Myocyte (in vitro differentiated cells): Measurements from ENCODE around the gene PHF14. TPM values are rescaled to one million over a fixed set of nuclear protein-coding genes. Genes with fewer than 3 reads are reported as not detected.

Experiments used
- DNase-seq: peaks from one replicate; pipeline ENCODE4 v3.0.0-alpha.2; 2012; ENCODE audit warnings: low read depth
- total RNA-seq: library from RNA; depleted of rRNA; stranded (reverse); fragments of >200 nt; gene quantifications from 2 replicates; pipeline ENCODE4 v1.2.3, GENCODE V29; 2014

The PHF14 gene
- total RNA-seq, 1 donor from 2014 or later: 38.6 TPM

DNA sequence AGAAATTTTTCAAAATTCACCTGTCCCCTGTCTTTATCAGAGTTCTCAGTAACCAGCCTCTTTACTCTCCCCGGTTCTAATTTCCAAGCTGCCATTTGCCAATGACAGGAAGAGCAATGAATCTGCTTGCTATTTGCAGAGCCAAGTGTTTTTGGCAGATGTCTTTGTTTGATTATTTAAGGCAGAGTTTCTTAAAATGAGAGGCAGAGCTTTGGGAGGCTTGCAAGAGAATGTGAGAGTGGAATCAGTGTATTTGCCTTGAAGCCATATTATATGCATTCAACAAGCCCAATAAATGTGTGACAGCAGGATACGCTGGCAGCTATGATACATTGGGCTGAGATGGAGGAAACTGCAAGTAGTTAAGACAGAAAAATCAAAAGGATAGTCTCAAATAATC lies 196.5 kb downstream of the PHF14 start:
- DNase-seq: no peak

DNA sequence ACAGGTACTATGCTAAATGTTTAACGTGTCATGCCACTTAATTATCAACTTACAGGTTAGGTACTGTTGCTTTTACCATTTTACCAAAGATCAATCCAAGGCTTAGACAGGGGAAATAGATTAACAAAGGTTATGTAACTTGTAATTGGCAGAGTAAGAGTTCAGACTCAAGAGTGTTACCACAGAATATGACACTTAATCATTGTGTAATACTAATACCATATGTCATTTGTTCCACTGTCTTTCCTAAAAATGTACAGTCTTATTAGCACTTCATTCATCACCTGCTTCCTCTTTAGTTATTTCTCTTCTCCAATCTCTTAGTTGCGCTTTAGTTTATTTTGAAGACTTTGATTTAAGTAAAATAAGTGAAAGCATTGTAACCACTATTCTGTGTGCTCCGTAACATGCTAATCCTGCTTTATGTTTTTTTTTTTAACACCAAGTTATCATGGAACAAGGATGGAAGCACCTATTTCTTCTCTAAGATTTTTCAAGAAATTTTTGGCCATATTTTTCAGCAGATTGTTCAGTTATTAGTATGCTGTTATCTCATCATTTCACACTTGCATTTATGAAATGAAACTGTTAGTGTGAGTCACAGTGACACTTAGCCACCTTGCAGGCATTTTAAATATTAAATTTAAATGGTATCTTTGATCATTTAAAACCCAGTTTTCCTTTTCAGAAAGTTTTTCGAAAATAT lies 197.3 kb downstream of the PHF14 start:
- DNase-seq: no peak

DNA sequence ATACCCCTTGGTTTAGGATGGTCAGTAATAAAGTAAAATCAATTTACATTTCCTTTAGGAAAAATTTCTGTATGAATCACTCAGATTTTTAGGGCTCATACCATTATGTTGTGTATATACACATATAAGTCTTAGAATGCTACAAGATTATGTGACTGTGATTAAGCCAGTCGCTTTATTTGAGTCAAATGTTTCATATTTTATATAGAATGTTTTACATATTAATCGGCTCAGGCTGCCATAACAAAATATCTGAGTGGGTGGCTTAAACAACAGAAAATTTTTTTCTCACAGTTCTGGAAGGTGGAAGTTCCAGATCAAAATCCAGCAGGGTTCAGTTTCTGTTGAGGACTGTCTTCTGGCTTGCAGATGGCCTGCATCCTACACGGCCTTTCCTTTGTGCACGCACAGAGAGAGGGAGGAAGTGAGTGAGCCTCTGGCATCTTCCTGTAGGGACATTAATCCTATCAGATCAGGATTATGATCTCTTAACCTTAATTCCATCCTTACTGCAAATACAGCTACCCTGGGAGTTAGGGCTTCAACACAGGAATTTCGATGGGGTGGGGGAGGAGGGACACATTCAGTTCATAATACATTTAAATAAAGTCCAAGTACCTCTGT lies 198.0 kb downstream of the PHF14 start:
- DNase-seq: no peak

DNA sequence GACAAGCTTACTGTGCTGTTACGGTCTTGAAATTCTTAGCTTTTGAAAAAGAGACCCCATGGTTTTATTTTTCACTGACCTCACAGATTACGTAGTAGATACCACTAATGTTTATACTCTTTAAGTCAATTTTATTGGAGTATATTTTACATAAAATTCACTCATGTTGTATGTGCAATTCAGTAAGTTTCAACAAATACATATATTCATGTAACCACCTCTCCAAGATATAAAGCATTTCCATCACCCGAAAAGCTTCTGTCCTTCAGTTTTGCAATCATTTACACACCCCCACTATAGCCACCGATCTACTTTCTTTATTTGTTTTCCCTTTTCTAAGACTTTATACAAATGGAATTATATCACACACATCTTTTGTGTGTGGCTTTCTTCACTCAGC lies 199.2 kb downstream of the PHF14 start:
- DNase-seq: no peak

DNA sequence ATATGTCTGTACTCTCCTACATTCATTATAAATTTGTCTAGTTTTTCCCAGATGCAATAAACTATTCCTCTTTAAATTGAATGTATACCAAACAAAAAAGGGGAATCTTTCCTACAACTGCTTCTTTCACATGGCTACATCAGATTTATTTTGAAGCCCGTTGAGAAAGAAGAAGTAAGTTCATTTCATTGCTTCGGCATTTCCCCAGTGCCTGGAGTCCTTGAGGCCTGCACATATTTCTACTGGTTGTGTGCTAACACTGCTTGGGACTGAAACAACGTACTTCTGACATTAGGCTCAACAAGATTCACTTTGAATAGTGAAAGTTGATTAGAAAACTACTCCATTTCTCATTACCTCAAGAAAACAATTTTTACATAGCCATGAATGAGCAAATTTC lies 201.7 kb downstream of the PHF14 start:
- DNase-seq: no peak

DNA sequence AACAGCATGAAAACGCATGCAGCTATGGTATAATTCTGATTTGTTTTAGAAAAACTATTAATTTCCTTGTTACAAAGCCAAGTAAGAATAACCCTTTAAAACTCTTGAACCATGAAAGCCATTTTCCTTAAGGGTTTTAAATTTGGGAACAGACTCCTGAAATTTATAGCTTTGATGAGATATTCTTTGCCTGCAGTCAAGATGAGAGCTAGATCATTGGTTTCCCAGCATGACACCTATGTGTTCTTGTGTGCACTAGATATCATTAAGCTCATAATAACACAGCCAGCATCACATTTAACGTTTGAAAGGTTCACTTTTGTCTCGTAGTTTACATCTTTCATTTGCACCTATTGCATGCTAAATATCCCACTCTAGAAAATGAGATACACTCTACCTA lies 202.2 kb downstream of the PHF14 start:
- DNase-seq: no peak

DNA sequence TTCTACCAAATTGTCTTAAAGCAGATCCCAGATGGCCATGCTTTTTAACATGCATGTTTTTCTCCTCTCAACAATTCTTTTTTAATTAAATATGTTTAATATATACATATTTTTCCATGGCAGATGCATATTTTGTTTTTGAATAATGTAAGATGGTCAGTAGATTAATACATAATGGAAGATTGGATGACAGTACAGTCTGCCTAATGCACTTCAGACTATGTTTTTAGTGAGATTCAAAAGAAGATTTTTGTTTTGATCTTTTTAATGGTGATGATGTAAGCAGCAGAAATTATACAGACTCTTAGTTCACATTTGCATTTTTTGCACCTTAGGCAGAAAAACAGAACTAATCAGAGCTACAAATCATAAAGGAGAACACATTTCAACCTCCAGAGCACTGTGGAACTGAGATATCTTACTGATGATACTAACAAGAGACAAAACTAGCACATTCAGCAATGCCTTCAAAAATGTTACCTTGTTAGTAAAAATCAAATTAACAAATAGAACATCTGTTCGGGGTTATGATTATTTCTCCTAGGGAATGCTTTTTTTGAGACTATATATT lies 203.4 kb downstream of the PHF14 start:
- DNase-seq: no peak

DNA sequence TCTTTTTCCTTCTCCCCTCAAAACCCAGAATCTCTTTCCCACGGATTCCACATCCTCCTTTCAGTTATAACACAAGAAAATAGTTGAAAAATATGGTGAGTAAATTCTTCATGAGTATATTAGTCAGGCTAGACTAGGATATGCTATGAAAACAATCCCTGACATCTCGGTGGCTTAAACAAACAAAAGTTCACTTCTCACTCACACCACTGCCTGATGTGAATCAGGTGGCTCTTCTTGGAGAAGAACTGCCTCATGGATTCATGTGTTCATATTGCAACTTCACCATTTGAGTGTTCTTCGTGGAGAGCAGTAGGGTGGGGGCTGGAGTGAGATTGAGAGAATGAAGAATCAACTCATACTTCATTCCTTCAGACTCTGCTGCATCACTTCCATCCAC lies 204.1 kb downstream of the PHF14 start:
- no peak for DNase-seq

DNA sequence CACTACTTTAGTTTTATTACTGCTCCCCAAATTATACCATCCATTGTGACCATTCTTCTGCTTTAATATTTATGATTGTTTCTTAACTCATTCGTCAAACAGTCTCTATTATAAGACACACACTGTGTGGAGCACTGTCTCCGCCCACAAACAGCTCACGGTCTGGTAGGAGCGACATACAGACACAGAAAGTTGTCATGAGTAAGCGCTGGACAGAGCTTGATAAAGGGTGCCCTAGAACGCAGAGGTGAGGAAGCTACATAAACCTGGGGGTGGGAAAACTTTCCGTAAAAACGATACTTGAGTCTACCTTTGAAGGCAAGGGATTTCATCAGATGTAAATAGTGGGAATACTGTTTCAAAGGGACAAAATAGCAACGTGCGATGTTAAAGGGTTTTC lies 207.9 kb downstream of the PHF14 start:
- no peak for DNase-seq

DNA sequence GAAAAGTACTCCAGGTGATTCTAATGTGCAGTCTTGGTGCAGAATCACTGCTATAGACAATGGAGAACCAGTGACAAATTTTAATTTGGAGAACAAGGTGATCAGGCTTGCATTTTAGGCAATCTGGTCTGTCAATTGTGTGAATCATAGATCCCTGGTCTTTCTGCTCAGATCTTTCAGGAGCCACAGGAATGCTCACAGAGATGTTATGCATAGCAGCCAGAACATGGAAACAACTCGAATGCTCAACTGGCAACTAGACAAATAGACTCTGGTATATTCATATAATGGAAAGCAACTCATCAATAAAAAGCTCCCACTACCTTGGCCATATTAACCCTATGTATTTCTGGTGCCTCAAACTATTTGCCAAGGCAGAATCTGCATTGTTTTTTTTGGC lies 209.1 kb downstream of the PHF14 start:
- DNase-seq: no peak

DNA sequence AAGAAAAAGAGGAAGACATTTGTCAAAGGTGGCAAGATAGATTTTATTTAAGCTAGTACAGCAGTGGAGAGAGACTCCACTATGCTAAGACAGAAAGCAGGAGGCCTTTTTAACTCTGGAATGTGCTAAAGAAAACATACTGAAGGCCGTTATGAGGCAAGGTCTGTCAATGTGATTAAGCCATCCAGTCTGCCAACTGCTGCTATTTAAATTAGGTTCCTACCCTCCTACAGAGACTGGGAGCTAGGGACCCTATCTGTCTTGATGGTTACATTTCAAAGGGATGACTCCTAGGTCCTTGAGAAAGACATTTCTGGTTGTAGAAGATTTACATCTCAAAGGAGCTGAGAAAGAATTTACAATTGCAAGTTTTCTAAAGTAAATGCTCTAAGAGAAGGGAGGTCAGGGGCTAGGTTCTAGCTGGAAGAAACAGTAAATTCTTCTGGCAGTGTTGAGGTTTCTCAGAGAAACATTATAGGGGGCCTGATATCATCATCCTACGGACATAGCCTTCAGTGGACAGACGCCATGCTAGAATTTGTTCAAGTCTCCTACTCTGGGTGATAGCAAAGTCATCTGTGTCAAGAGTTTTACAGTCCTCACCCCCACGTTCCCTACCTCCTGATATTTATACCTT lies 211.6 kb downstream of the PHF14 start:
- no peak for DNase-seq

DNA sequence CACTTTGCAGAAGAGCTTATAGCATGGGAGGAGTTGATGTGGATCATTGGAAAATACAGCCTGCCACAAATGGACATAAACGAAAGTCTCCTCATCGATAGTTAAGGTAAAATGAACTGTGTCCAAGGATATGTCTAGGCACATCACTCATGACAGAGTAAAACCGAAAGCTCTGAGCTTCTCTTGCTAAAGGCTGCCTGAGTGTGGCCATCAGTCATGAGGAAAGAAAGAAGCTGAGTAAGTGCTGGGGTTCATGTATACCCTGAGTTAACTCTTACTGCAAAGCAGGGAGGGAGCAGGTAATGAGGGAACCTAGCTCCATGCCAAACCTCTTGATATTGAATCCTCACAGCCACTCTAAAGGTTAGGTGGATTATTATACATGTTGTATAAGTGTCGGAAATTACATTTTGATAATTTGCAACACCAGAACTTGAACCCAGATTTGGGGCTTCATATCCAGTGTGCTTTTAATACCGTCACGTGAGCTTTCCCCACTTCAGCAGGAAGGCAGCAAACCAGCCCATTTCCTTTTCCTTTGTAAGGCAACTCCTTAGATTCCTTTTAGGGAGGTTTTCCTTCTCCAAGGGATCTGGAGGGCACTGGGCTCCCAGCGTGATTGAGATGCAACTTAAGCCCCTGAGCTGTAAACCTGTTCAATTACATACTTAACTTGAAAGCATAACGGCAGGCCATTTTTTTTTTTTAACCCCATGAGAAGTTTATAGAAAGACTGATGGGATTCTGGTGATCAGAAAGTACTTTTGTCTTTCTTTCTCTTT lies 215.0 kb downstream of the PHF14 start:
- no peak for DNase-seq

DNA sequence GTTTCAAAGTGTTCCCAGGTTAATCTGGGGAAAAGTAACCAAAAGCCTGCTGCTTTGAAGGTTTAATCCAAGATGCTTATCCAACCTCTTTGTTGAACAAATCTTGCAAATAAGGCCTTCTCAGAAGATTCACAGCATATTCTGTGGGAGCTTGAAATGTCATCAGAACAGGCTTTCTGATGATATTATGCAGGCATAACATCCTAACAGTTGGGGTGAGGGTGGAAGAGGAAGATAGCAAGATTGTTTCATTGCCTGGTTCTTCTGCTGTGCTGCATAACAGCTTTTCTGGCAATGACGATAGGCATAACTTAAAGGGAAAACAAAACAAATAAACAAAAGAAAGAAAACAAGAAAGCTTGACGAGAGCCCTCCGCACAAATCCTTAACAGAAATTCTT lies 217.4 kb downstream of the PHF14 start:
- DNase-seq: no peak

DNA sequence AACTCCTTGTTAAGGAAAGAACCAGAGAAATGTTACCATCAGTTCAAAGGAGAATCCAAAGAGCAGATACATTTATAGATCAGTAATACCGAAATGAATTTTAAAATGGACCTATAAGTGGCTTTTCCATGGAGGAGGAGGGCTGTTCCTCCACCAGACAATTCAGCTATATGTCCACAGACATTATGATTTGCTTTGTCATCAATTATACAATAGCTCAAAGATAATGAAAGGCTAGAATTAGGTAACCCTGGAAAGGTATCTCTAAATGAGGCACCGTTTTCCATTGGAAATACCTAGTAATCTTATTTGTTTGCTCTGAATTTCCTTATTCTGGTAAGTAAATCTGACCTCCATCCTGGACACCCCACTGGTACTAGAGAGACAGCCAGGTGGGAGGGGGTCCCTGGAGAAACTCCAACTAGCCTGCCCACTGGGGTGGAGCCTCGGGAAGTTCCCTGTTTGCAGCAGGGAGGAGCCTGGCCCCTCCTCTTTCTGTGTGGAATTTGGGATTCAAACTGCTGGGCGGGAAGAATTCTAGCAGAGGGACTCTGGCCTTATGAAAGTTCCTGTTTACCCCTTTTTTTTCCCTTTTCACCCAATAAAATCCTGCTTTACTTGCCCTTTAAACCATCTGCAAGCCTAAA lies 218.0 kb downstream of the PHF14 start:
- no peak for DNase-seq

DNA sequence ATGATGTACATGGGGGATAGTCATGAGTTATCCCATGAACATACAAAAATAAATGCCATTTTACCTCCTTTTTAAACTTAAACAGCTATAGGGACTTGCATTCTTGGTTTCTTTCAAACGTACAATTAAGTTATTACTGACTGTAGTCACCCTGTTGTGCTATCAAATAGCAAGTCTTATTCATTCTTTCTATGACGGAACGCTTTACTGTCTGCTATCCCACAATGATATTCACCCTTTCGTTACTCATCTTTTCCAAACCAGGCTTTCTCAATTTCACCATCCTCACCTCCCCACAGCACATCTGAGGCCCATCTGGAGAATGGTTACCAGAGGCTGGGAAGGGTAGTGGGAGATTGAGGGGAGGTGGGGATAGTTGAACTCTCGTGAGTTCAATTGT lies 218.8 kb downstream of the PHF14 start:
- DNase-seq: peak; percentile 37

DNA sequence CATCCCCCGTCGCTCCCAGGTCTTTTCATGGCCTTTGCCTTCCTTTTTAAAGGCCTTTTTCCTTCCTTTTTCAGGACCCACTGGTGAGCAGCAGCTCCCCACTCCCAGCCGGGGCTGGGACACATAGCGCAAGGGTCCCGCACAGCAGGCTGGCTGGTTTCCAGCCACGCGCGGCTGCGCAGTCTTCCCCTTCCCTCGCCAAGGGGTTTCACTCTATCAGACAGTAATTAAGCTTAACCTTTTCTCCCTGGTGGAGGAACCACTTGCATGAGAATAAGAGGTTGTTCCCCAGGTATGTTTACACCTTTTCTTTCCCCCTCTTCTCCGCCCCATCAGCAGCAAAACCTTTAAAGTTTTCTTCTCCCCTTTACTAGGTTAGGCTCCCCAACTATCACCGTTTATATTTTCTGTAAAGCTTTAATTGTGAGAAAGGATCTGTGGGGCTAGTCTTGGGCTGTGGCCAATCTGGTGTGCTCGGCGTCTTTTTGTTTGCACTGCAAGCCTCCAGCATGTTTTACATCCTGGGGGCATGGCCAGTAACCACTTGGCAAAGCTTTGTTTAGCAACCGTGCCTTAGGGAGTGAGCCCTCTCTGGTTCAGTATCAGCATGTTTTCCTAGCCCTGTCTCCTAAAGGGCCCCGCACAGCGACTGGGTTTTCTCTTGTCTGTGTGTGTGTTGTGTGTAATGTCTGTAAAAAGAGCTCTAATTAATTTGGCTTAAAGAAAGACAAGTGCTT lies 219.6 kb downstream of the PHF14 start:
- peak; percentile 51 for DNase-seq

DNA sequence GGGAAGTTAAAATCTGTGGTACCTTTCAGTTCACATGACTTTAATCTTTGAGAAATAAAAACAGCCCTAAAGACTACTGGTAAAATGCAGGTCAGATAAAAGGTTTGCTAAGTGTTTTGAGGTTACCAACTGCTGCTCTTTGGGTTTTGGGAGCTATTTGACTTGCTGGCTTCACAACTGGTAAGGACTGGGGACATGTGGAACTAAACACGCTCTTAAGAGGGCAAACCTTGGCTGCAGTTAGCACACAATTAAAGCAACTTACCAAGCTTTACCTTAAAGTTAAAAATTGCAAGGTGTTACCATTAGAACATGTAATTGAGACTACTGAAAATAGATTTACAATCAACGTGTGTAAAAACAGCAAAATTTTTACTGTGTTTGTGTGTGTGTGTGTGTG lies 220.2 kb downstream of the PHF14 start:
- peak; percentile 16 for DNase-seq

DNA sequence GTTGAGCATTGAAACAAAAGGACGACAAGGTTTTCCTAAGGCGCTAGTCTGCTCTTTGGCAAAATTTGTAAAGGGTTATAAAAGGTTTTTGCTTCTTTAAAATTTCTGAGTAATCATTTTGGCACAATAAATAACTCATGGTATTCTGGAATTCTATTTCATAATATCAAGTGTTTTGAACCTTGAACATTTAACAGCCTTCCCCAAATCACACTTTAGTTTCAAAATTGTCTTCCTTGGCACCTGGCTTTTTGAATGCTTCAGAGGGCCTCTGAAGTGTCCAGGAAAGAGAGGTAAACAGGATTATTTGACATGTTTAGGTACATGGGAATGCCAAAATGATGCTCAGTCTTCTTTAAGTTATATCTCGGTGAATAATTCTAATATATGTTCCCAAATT lies 220.8 kb downstream of the PHF14 start:
- DNase-seq: no peak

DNA sequence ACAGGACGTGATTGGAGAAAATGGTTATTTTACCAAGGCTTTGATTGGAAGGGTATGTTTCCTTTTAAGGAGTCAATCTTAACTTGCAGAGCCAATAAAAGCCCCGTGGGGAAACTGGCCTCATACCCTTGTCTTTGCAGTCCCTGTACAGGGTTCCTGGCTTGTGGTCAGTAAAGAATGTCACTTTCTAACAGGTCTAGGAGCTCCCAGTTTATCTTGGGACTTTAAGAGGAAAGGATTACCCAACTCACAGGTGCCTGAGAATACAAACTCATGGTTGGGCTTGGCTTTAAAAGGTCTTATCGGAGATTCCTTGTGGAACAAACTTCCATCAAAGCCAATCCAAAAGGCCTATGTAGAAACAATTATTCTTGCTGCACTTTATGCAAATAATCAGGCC lies 221.8 kb downstream of the PHF14 start:
- DNase-seq: no peak

DNA sequence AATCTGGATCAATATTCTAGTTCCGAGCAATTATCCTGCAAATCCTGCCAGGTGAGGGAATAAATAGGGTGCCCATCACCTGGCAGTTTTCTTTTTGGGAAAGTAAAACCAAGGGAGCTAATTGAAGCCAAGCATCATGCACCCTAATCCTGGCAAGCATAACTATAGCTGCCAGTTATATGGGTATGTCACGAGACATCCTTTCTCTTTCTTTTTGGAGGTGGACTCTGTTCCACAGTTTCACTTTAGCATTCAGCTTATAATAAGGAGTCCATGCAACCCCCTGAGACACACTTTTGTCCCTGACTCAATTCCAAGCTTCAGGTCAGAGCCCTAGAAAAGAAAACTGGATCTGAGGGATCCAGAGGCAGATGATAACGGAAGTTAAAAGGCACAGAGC lies 222.5 kb downstream of the PHF14 start:
- no peak for DNase-seq

DNA sequence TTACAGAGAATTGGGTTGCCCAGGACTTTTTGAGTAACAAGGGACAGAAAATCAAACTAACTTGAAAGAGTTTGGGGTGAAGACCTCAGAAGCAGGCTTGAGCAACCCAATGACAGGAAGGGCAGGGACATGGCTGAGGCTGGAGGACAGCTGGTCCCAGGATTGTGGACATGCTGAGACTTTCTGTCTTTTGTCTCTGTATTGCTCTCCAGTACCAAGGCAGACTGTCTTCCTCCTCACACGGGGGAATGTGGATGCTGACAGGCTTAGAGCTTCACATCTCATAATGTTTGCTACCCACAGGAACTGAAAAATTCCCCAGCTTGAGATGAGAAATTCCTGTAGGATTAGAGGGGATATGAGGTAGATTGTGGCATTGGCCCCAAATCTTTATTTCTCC lies 229.6 kb downstream of the PHF14 start:
- peak; percentile 24 for DNase-seq
